HS-5 (cell line): ENCODE results near the gene INS.

Experiments used
- DNase-seq: peaks from one replicate; pipeline ENCODE4 v3.0.0-alpha.2; 2012; ENCODE audit warnings: low read depth

Gene INS

DNA sequence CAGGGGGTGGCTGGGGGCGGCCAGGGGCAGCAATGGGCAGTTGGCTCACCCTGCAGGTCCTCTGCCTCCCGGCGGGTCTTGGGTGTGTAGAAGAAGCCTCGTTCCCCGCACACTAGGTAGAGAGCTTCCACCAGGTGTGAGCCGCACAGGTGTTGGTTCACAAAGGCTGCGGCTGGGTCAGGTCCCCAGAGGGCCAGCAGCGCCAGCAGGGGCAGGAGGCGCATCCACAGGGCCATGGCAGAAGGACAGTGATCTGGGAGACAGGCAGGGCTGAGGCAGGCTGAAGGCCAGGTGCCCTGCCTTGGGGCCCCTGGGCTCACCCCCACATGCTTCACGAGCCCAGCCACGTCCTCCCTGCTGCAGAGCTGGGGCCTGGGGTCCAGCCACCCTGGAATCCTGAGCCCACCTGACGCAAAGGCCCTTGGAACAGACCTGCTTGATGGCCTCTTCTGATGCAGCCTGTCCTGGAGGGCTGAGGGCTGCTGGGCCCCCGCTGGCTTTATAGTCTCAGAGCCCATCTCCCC lies at the start of gene INS:
INS (minus strand) TSS at position 474 of the 524 bp plus-strand sequence; CDS start at position 236, 238 bp downstream.
- no peak for DNase-seq

DNA sequence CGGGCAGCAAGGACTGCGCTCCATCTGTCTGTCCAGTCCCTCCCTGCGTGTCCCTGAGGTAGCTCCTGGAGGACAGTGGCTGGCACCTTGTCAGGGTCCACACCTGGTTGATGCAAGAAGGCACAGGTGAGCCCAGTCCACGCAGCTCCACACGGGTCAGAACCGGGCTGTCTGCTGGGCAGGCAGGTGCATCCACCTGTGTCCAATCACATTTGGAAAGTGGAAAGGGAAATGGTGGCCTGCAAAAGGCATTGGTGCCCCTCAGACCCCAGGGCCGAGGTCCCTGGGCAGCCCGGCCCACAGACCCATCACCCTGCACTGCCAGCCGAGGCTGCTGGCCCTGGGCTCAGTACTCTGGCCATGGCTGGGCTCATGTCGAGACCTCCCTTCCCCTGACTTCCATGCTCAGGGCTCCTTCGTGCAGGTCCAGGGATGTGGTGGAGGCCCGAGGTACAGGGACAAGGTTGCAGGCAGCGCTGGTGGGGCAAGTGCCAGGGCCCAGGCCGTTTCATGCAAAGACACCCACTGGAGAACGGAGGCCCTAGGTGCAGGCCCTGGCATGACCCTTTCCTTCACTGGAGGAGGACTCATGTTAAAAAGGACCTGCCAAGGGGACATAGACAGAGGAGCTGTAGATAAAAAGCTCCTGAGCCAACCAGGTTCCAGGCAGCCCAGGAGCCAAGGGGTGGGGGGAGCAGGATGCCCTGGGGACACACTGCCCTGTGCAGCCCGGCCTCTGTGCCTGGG lies 49.5 kb upstream of the INS start:
- no peak for DNase-seq

DNA sequence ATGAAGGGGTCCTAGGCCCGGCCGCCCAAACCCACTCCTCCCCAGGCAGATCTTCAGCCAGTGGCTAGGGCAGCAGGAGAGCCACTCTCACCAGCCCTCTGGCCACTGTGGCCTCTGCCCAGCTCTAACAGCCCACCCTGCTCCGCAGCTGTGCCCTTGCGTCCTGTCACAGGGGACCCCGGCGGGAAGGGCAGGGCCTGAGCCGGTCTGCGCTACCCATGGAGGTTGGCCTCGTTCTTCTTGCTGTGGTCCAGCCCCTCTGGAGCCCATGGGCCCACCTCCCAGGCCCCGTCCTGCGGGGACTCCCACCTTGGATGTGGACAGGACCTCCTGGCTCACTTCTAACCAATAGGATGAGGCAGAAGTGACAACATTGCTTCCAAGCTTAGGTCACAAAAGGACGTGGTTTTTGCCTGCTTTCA lies 48.9 kb upstream of the INS start:
- no peak for DNase-seq

DNA sequence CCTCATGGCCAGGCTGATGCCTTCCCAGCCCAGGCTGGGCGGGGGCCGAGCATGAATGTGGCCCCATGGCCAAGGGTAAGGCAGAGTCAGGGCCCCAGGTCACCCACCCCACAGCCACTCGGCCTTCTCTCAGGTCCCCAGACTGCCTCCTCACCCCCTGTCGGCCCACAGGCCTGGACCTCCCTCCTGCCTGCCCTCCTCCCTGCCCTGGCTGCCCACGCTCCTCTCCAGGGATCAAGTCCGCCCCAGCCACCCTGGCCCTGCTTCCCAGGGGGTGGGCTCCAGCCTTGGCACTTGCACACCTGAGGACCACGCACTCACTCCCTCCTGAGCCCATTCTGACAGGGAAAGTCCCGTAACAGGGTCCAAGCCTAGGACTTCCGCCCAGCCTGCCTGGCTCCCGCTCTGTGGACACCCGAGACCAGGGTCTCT lies 48.4 kb upstream of the INS start:
- no peak for DNase-seq

DNA sequence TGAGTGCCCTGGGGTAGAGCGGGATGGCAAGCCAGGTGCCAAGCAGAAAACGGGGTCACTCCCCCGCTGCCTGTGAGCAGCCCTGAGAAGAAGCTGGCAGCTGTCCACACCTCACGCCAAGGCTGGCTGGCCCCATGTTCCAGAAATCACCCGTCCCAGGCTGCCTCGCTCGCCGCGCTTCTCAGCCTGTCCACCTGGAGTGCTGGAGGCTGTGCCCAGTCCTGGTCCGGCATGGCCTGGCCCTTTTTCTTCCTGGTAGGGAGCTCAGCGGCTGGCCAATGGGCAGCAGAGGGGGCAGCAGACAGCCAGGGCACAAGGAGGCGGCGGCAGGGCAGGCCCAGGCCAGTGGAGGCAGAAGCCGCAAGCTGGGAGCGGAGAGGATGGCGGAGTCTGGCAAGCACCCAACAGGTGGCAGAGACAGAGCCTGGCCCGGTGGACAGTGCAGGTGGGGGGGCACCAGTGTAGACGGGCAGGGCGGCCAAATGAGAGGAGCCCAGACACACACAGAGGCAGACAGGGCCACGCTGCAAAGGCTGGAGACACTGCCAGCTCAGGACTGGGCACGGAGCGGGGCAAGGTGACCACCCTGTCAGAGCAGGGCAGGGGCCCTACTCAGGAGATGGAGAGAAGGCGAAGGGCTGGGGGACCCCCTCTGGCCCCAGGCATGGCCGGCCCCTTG lies 47.8 kb upstream of the INS start:
- no peak for DNase-seq

DNA sequence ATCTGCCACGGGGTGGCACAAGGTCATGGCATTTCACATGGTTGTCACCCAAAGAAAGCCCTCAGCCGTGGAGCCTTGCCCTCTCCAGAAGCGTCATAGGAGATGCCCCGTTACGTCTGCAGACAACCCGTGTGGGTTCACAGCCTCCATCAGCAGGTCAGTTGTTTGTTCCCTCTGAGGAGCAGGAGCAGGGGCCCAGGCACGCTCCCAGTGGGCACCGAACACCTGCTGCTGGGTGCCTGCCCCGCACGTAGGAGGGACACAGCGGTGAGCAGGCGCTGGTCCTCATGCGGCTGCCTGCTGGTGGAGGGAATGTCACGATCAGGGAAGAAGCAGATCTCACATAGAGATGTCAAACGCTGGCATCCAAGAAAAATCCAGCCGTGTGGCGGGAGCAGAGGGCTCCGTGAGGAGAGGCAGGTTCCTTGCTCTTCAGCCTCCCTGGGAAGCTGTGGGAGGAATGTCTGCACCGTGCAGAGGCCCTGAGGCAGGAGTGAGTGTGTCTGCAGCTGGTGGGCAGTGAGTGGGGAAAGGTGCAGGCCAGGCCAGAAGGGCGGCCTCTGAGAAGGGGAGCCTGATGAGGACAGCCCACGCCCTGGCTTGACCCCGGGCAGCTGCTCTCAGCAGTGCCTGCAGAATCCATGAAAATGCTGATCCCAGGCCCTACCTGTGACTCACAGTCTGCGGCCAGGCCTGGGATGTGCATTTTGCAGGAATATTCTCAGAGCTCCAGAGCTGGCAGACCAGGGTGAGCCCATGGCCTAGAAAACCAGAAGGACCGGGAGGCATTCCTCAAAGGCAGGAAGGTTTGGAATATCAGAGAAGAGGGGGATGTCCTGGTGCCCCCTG lies 47.0 kb upstream of the INS start:
- DNase-seq: no peak

DNA sequence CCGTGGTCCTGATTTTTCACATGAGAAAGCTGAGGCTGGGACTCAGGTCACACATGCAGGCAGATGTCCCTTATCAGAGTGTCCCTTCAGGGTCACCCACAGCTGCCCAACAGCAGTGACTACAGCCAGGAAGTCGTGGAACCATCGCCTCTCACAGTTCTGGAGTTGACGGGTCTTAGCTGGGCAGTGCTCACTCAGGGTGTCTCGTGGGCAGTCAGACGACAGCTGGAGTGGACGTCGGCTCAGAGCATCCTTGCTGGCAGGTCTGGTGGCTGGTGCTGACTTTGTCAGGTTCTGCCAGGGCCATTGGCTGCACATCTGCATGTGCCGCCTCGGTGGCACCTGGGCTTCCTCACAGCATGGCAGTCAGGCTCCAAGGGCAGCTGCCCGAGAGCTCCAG lies 46.2 kb upstream of the INS start:
- no peak for DNase-seq

DNA sequence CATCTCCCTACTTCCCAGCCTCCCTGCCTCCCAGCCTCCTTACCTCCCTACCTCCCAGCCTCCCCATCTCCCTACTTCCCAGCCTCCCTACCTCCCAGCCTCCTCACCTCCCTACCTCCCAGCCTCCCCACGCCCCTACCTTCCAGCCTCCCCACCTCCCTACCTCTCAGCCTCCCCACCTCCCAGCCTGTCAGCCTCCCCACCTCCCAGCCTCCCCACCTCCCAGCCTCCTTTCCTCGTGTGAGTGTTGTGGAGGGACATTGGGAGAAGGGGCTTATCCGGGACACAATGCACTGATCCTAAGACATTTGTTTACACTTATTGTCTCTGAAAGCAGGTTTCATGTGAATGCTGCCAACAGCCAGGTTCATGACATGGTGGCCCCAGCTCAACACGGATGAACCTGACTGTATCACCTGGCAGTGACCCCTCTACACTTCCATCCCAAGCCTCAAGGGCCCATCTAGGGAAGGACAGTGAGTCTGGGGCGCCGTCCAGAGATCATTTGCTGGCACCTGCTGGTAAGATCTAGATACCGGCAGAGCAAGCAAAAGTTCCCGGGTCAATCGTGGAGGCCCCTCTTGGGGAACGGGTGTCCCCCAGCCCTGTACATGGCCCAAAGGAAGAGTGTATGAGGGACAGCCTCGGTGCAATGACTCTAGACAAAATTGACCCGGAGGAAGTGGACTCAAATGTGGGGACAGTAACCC lies 45.1 kb upstream of the INS start:
- no peak for DNase-seq

DNA sequence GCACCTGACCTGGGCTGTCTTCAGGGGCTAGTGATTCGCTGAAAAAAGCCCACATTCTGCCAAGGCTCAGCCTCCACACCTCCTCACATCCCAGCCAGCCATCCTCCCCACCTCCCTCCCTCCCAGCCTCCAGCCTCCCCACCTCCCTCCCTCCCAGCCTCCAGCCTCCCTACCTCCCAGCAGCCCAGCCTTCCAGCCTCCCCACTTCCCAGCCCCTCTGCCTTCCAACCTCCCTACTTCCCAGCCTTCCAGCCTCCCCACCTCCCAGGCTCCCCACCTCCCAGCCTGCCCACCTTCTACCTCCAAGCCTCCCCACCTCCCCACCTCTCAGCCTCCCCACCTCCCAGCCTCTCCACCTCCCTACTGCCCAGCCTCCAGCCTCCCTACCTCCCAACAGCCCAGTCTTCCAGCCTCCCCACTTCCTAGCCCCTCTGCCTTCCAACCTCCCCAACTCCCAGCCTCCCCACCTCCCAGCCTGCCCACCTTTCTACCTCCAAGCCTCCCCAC lies 44.3 kb upstream of the INS start:
- no peak for DNase-seq

DNA sequence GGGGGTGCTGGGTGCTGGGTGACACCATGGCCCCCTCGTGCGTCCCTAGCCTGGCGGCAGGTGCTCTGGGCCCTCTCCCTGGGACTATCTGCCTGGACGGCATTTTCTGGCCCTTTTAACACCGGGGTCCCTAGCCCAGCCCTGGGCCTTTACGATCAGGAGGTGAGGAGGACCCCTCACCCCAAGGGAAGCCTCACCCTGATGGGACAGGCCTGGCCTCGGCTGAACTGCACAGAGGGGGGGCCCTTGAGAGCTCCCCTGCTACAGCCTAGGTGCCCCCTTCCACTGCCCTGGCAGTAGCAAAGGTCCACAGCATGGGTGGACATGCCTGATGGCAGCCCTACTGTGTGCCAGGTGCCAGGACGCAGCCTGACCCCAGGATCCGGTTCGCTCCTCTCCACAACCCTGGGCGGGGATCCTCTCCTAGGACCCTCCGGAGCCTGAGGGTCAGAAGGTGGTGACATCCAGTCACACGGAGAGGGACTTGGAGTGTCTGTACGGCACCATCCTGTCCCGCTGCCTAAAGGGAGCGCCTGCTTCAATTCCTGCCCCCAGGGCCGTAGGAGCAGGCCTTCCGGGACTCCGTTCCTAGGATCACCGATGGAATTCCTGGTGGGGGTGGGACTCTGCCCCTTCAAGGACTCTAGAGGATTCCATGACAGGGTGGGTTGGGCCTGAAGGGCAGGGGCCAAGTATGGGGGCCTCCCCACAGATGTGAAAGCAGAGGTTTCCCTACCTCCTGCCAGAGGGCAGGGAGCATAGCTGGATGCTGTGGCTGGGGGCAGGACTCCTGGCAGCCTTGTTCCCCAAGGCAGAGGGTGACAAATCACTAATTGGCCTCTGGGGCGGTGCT lies 43.6 kb upstream of the INS start:
- DNase-seq: no peak

DNA sequence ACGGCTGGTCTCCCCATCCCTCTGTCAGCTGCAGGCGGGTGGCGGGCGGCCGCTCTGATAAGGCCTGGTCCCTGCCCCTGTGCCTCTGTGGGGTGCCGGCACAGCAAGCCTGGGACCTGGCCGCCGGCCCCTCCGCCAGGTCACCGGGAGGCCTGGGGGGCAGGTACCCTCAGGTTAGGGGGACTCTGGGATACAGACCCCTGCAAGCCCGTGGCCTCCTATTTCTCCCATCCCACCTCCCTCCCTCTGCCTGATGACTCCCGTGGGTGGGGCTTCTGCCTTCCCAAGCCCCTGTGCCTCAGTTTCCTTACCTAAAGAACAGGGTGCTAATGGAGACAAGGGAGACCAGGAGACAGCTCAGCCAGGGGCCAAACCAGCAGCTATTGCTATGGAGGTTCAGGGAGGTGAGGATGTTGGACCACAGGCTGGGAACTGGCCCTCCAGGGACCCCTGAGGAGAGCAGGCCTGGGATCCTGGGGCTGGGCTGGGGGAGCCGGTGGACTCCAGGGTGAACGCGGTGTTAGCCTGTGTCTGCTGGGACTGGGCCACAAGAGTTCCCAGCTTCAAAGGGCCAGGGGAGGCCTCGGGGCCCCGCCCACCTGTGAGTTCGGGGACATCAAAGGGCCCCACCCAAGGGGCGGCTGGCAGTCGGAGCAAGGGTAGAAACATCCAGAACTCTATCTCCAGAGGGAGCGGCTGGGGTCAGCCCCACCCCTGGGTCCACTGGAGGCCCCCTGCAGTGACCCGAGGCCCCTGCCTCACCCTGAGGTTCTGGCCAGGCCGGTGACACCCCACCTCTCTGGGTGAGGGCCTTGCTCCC lies 42.6 kb upstream of the INS start:
- DNase-seq: no peak

DNA sequence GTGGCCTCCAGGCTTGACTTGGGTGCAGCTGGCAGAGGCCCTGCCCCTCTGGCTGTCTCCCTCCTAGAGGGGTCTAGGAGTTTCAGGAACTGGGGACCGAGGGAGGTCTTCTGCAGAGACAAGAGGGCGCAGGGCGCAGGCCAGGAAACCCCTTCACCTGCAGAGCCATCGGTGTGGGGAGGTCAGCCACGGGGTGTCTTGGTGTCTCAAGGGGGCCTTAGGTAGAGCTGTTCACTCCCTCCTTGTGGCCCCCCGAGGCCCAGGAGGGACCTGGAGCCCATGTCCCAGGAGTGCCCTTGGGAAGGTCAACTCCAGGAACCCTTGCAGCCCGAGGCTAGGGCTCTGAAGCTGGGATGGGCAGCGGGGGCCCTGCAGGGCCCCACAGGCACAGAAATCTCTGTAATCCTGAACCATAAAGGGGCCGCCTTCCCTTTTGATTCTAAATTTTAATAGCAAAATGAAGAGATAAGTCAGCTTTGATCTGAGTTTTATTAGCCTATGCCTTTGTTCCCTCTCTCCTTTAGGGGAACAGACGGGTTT lies 42.0 kb upstream of the INS start:
- DNase-seq: no peak

DNA sequence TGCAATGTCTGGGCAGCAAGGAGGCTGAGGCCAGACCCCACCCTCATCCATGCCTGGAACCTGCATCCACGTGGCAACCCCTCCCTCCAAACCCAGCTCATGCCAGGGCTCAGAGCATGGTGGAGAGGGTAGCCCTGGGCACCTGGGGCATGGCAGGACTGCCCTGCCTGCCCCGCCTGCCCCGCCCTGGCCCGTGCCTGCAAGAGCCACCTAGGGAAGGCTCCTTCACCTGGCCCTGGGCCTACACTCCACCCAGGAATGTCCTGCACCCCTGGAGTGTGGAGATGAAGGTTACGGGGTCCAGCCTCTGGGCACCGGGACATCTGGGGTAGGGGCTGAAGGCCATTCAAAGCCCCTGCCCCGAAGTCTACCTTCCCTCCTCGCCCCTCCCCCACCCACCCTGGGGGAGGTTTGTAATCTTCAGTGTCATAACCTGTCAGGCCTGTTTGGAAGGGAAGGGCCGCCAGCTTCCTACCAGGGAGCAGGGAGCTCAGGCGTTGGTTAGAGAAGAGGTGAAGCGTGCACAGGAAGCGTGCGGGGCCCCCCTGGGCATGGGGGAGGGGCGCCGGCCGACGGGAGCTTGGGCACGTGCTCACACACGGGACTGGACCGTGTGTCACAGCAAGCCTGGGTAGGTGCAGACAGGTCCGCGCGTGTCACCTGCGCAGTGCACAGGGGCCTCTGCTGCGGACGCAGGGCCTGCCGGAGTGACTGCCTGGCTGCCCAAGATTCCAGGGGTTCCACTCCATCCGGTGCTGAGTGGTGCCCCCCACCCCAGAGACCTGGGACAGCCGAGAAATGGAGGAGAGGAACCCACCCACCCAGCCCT lies 41.3 kb upstream of the INS start:
- no peak for DNase-seq

DNA sequence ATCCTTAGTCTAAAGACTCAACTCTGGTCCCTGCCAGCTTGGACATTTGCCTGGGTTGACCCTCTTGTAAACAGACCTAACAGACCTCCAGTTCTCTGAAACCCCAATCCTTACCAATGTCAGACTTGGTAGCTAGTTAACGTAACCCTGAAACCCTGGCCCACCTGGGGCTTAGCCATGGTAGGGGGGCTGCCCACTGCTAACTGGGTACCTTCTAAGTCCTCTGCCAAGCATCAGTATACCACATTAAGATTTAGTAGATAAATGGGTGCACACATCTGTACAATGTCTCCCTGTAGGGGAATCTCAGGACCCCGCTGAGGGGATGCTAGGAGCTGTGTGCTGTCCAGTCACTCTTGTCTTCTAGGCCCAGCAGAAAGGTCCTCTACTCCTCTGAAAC lies 40.5 kb upstream of the INS start:
- no peak for DNase-seq

DNA sequence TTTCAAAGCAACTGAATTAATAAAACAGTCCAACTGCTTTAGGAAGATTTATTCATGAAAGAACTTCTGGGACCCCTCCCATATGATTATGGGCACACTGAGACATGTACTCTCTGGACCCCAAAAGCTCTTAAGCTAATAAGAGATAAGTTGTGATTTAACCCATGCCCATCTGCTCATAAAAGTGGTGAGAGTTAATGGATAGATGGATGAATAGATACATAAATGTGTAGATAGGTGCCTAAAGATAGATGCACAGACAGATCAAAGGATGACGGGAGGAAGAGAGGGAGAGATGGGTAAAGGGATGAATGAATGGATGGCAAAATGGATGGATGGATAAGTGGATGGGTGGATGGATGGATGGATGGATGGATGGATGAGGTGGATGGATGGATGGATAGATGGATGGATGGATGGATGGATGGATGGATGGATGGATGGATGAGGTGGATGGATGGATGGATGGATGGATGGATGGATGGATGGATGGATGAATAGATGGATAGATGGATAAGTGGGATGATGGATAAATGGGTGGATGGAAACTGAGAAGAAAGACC lies 40.0 kb upstream of the INS start:
- DNase-seq: no peak

DNA sequence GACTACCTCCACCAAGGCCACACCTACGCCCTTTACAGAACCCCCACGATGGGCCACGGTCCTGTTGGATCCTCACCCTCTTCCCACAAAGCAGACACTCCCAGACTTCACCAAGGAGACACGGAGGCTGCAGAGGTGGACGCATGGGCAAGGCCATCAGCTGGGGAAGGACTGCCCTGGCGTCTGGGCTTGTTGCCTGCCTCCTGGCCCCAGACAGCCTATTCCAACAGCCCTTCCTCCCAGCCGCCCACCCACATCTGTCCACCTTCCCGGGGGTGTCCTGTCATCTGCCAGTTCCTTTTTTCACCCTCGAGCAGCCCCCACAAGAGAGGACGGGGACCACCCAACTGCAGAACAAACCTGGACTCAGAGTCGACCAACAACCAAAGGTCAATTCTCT lies 39.5 kb upstream of the INS start:
- DNase-seq: no peak

DNA sequence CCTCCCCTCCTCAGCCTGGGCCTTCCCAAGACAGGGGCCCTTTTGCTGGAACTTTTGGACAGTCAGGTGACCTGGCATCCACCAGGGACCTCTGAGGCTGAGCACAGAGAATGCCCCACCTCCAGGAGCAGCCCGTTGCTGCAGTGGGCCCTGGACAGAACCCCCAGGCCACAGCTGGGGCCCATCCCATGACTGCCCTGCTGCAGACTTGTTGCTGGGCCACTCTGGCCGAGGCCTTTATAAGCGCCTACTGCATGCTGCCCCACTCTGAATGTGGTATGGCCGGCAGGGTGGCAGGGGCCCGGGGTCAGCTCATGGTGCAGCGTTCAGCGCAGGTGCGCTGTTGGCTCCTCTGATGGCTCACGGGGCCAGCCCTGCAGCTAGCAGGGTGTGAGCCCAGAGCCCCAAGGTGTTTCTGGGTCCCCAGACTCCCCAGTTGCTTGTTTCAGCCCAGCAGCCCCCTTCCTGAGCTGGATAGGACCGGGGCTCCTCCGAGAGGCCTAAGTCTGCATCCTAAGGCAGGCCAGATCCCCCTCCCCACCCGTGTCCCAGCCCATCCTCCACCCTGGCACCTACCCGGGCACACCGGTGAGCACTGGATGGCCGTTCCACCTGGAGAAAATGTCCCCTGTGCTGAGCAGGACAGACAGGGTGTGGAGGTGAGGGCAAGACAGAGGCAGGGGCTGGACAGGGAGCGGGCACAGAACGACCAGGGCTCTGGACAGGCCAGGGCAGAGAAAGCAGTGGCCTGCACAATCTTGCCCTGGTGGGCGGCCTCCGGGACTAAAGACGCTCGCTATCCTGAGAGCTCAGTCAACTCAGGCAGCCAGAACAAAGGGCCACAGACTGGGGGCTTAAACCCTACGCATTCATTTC lies 38.7 kb upstream of the INS start:
- no peak for DNase-seq
